K562 (cell line): ENCODE results near the gene FBXO9. TPM values are rescaled to one million over a fixed set of nuclear protein-coding genes. Genes with fewer than 3 reads are reported as not detected.

Source experiments
- HDAC8 ChIP-seq: fragments of 450-650 bp; IDR thresholded peaks from 2 replicates; pipeline ENCODE4 v1.6.1; 2016; ENCODE audit warnings: mild to moderate bottlenecking, missing genetic modification characterization, moderate library complexity, missing compliant biosample characterization
- KDM5B ChIP-seq: fragments of 200-600 bp; sonication (generic); IDR thresholded peaks from 2 replicates; pipeline ENCODE4 v1.6.1; 2012; ENCODE audit warnings: low read depth, mild to moderate bottlenecking, moderate library complexity, low read length, control low read depth, inconsistent platforms; ENCODE audit not compliant: insufficient replicate concordance
- KLF6 ChIP-seq: fragments of 250-450 bp; sonication (Bioruptor Pico); IDR thresholded peaks from 2 replicates; pipeline ENCODE4 v1.4.0; 2020; ENCODE audit warnings: mild to moderate bottlenecking, moderate library complexity, borderline replicate concordance
- MAFK ChIP-seq: IDR thresholded peaks from 2 replicates; pipeline ENCODE4 v1.6.1; 2011; ENCODE audit warnings: low read length, improper control_type of control experiment
- RUNX1 ChIP-seq: sonication (generic); IDR thresholded peaks from 2 replicates; pipeline ENCODE4 v1.6.1; 2016; ENCODE audit warnings: antibody characterized with exemption, low read depth
- SLC30A9 ChIP-seq: fragments of 250-450 bp; sonication (Bioruptor Pico); IDR thresholded peaks from 2 replicates; pipeline ENCODE4 v1.8.0; 2022; ENCODE audit warnings: mild to moderate bottlenecking, moderate library complexity
- U2AF1 ChIP-seq: fragments of 200-400 bp; formaldehyde crosslinking; optimal IDR thresholded peaks from 2 replicates; pipeline ENCODE3; 2017; ENCODE audit warnings: mild to moderate bottlenecking, low read depth, low read length, moderate library complexity
- YBX1 ChIP-seq: fragments of 450-650 bp; IDR thresholded peaks from 2 replicates; pipeline ENCODE4 v1.7.1; 2016; ENCODE audit warnings: mild to moderate bottlenecking
- polyA plus RNA-seq, 8 experiments: library from polyadenylated mRNA; depleted of rRNA in 4 of 8; stranded (reverse) in 5 of 8; unstranded in 3 of 8; fragments of >200 nt; fragmentation: Nextera tagmentation in 2 of 8; fragmentation: Illumina TruSeq in 1 of 8; extraction: Ambion mirVana in 2 of 8; extraction: Trizol in 1 of 8; gene quantifications; 2 replicates each; pipeline versions ENCODE4 v1.2.1 to v1.2.3, GENCODE V29; 2011 to 2014; ENCODE audit warnings: inconsistent platforms in 1 of 8, missing spikeins in 1 of 8
- total RNA-seq, 7 experiments: library from RNA; depleted of rRNA in 6 of 7; stranded (reverse); fragments of >200 nt in 6 of 7; fragmentation: Illumina TruSeq in 2 of 7; extraction: Trizol in 2 of 7; gene quantifications; 2 replicates each; pipeline versions ENCODE4 v1.2.1 to v1.2.3, GENCODE V29; 2011 to 2021; ENCODE audit warnings: low replicate concordance in 1 of 7
- TF ChIP-seq, protein P1 (sequence below), 2 experiments: fragments of 450-650 bp; formaldehyde crosslinking in 1 of 2; IDR thresholded peaks; 2 replicates each; pipeline versions ENCODE4 v1.4.0 to v1.6.1; 2014 to 2020; ENCODE audit warnings: mild to moderate bottlenecking in 2 of 2, borderline replicate concordance in 1 of 2, low read depth in 1 of 2
- TF ChIP-seq, protein P2 (sequence below): IDR thresholded peaks from 2 replicates; pipeline ENCODE4 v1.6.1; 2012; ENCODE audit warnings: low read depth, low read length, improper control_type of control experiment, borderline replicate concordance
- TF ChIP-seq, protein P3 (sequence below): fragments of 450-650 bp; IDR thresholded peaks from one replicate; pipeline ENCODE4 v1.6.1; 2018; ENCODE audit warnings: mild to moderate bottlenecking, moderate library complexity; ENCODE audit not compliant: partially characterized antibody

Gene FBXO9
- total and polyA plus RNA-seq, 9 of the 15 experiments (the other 6 are each of a cell fraction or from before 2014, with no cell fraction given), result 10.1 to 85.3 (median 51.4) TPM

DNA sequence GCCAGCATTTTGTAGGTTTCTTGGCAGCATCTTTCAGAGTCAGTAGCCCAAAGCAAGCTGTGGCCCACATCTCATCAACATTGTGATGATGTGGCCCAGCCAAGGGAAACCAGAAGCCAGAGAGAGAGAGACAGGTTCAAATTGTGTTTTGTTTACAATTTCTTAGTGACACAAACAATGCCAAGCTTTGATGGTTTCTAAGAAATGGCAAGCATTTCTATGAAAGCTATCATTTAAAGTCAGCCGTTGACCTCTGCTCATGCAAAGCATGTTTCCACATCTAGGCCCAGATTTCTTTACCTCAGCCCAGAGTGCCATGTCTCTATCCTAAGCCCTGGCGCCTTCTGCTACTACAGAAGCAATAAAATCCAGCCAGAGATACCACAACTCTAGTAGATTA, 50.5 kb downstream of the FBXO9 start (continued):
- TF ChIP-seq, protein P1, sequence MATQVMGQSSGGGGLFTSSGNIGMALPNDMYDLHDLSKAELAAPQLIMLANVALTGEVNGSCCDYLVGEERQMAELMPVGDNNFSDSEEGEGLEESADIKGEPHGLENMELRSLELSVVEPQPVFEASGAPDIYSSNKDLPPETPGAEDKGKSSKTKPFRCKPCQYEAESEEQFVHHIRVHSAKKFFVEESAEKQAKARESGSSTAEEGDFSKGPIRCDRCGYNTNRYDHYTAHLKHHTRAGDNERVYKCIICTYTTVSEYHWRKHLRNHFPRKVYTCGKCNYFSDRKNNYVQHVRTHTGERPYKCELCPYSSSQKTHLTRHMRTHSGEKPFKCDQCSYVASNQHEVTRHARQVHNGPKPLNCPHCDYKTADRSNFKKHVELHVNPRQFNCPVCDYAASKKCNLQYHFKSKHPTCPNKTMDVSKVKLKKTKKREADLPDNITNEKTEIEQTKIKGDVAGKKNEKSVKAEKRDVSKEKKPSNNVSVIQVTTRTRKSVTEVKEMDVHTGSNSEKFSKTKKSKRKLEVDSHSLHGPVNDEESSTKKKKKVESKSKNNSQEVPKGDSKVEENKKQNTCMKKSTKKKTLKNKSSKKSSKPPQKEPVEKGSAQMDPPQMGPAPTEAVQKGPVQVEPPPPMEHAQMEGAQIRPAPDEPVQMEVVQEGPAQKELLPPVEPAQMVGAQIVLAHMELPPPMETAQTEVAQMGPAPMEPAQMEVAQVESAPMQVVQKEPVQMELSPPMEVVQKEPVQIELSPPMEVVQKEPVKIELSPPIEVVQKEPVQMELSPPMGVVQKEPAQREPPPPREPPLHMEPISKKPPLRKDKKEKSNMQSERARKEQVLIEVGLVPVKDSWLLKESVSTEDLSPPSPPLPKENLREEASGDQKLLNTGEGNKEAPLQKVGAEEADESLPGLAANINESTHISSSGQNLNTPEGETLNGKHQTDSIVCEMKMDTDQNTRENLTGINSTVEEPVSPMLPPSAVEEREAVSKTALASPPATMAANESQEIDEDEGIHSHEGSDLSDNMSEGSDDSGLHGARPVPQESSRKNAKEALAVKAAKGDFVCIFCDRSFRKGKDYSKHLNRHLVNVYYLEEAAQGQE (IDR thresholded peaks at IDR 0.05; ENCODE audit: borderline replicate concordance), result no peak
- TF ChIP-seq, protein P1 (CRISPR knock-in tag; IDR thresholded peaks at IDR 0.05; ENCODE audit: low read depth), result no peak
- TF ChIP-seq MAFK (no peak), SLC30A9 (no peak), RUNX1 (no peak), KLF6 (CRISPR knock-in tag) (no peak), HDAC8 (tag) (no peak), U2AF1 (no peak), KDM5B (no peak), YBX1 (no peak)
- TF ChIP-seq, protein P2, sequence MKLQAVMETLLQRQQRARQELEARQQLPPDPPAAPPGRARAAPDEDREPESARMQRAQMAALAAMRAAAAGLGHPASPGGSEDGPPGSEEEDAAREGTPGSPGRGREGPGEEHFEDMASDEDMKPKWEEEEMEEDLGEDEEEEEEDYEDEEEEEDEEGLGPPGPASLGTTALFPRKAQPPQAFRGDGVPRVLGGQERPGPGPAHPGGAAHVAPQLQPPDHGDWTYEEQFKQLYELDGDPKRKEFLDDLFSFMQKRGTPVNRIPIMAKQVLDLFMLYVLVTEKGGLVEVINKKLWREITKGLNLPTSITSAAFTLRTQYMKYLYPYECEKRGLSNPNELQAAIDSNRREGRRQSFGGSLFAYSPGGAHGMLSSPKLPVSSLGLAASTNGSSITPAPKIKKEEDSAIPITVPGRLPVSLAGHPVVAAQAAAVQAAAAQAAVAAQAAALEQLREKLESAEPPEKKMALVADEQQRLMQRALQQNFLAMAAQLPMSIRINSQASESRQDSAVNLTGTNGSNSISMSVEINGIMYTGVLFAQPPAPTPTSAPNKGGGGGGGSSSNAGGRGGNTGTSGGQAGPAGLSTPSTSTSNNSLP, result no peak
- TF ChIP-seq, protein P3, sequence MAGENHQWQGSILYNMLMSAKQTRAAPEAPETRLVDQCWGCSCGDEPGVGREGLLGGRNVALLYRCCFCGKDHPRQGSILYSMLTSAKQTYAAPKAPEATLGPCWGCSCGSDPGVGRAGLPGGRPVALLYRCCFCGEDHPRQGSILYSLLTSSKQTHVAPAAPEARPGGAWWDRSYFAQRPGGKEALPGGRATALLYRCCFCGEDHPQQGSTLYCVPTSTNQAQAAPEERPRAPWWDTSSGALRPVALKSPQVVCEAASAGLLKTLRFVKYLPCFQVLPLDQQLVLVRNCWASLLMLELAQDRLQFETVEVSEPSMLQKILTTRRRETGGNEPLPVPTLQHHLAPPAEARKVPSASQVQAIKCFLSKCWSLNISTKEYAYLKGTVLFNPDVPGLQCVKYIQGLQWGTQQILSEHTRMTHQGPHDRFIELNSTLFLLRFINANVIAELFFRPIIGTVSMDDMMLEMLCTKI, result no peak
